Astrocyte (in vitro differentiated cells and primary cell): Measurements from ENCODE around the gene PODNL1.

Experiments used
- EZH2 ChIP-seq: IDR thresholded peaks from 2 replicates; pipeline ENCODE4 v1.6.1; 2012; ENCODE audit warnings: mild to moderate bottlenecking, low read length, inconsistent platforms; ENCODE audit not compliant: insufficient read depth
- TF ChIP-seq, protein P1 (sequence below): IDR thresholded peaks from 2 replicates; pipeline ENCODE4 v1.5.1; 2011; ENCODE audit warnings: low read depth, mild to moderate bottlenecking, inconsistent platforms, low read length, moderate library complexity; ENCODE audit not compliant: insufficient read depth

DNA sequence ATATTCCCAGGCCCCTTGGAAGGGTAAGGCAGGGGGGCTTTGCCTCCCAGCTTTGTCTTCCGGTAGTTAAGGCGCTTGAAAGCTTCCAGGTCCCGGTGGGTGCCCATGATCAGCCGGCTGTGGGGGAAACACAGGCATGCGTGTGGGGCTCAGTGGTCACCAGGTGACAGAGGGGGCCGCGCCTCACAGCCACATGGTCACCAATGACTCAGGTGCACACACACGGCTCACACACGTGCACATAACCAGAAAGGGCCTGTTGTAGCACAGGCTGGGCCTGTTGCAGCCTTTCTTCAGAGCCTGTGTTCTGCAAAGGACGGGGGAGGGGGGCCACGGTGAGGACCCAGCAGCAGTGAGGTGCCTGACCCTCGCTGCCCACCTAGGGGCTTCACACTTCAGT is 55.4 kb downstream of the PODNL1 start:
- TF ChIP-seq, protein P1, sequence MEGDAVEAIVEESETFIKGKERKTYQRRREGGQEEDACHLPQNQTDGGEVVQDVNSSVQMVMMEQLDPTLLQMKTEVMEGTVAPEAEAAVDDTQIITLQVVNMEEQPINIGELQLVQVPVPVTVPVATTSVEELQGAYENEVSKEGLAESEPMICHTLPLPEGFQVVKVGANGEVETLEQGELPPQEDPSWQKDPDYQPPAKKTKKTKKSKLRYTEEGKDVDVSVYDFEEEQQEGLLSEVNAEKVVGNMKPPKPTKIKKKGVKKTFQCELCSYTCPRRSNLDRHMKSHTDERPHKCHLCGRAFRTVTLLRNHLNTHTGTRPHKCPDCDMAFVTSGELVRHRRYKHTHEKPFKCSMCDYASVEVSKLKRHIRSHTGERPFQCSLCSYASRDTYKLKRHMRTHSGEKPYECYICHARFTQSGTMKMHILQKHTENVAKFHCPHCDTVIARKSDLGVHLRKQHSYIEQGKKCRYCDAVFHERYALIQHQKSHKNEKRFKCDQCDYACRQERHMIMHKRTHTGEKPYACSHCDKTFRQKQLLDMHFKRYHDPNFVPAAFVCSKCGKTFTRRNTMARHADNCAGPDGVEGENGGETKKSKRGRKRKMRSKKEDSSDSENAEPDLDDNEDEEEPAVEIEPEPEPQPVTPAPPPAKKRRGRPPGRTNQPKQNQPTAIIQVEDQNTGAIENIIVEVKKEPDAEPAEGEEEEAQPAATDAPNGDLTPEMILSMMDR = no peak
- TF ChIP-seq EZH2 = no peak
